GM21381 (cell line): ENCODE measurements around the gene STYXL2.

Experiments
- ATAC-seq: cut with Tn5 transposase; IDR thresholded peaks from one replicate; pipeline ENCODE4 v1.9.1; 2021; ENCODE audit warnings: mild to moderate bottlenecking, moderate library complexity; ENCODE audit not compliant: unreplicated experiment

Gene STYXL2

GRCh38 chr1:167128261-167129227, 34.7 kb downstream of the STYXL2 start:
- ATAC-seq = no peak

GRCh38 chr1:167130829-167131510, 37.1 kb downstream of the STYXL2 start:
- ATAC-seq = no peak

GRCh38 chr1:167132301-167133010, 38.6 kb downstream of the STYXL2 start:
- no peak for ATAC-seq

- no peak for ATAC-seq
These were observed 41.5 kb downstream of the STYXL2 start for GRCh38 chr1:167135281-167135840.

- no peak for ATAC-seq
These were observed 42.3 kb downstream of the STYXL2 start for GRCh38 chr1:167136191-167136614.

GRCh38 chr1:167136806-167137205, 42.9 kb downstream of the STYXL2 start:
- ATAC-seq = no peak

- no peak for ATAC-seq
These were observed 43.5 kb downstream of the STYXL2 start for GRCh38 chr1:167137332-167137781.

- ATAC-seq = no peak
These were observed 44.1 kb downstream of the STYXL2 start for GRCh38 chr1:167137793-167138510.

GRCh38 chr1:167138703-167139102, 44.8 kb downstream of the STYXL2 start:
- ATAC-seq = no peak

- no peak for ATAC-seq
These were observed 48.1 kb downstream of the STYXL2 start for GRCh38 chr1:167141963-167142362.
